HG02798 (cell line): ENCODE results near the gene CTNNA3.

ENCODE experiments used
- ATAC-seq: cut with Tn5 transposase; IDR thresholded peaks from one replicate; pipeline ENCODE4 v1.9.1; 2021; ENCODE audit warnings: mild to moderate bottlenecking; ENCODE audit not compliant: unreplicated experiment, poor library complexity

CTNNA3 gene

DNA sequence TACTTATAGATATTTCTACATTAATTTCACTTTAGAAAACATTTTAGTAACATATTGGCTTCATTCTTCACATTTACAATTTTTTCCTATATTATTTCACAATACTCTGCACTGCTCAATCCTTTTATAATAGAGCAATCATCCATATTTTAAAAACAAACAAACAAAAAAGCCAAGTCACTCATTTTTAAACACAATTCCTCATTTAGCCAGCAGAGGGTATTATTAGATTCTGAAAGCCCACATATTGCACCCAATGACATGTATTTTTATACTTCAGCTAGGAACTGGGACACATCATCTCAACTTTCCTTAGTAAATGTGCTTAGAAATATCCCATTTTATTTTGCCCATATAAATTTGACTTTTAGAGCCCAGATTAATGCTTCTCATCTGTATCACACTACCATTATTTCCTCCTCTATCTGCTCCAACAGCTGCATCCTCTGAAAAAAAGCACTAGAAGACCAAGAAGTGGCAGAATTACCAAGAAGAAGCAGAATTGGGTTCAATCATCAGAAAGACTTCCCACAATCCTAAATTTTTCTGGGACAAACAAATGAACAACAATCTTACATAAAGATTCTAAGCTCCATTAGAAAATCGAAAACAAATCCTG lies 29.5 kb downstream of the CTNNA3 start:
- ATAC-seq = no peak

- no peak for ATAC-seq
Observed at GRCh38 chr10:67665491-67665890, 30.5 kb downstream of the CTNNA3 start.

DNA sequence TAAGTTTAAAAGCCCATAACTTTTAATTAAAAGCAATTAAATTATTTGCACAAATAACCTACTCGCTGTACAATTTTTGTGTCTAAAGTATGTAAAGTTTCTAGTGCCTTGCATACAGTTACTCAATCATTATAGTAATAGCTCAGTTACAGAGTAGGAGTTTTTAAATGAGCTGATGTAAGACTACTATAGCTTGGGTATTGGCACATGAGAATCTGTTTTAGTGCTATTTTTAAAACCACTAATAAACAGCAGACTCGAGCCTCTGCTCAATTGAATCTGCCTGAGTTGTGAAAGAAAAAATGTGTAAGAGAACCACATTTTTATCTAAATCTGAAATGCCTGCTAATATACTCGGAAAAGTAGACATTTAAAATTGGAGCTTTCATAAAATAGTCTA lies 31.1 kb downstream of the CTNNA3 start:
- no peak for ATAC-seq

DNA sequence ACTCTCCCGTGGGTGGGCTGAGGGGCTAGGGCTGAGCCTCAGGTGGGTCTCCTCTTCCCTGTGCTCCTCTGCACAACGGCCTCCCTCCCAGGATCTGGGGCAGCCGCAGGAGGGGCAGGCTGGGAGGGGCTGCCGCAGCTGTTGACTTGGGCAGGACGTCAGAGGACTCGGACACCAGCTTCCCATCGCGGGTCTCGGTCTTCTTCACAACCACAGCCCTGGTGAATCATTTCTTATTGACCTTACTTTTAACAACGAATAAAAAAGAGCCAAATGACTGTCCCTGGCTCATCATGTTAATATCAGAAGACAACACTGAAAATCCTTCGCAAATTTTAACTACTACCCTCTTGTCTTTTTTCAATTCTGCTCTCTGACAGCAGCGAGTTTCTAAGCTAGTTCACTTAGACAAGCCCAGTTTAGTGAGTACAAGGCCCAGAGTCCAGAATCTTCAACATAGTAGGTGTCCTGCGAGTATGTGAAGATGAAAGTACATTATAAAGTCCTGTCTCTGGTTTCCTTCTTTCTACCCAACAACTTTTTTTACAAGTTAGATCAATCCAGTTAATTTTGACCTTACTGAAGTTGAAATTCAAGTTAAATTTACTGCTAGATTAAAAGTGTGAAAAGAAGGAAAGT lies 32.4 kb downstream of the CTNNA3 start:
- ATAC-seq = no peak

- no peak for ATAC-seq
Observed at GRCh38 chr10:67662415-67662814, 33.6 kb downstream of the CTNNA3 start.

GRCh38 chr10:67659497-67659896 lies 36.5 kb downstream of the CTNNA3 start:
- no peak for ATAC-seq

DNA sequence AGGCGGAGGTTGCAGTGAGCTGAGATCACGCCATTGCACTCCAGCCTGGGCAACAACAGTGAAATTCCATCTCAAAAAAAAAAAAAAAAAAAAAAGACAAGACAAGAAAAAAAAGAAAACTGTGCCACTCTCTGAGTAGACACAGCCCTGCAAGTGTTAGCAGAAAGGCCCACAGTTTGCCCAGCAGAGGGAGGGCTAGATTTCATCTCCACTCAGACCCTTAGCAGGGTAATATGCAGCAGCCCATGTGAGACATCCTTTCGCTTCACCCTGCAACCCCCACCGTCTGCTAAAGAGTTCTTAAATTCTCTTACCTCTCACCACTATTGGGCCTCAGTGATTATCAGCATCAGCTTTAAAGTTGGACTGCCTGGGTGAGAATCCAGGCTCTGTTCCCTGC lies 38.2 kb downstream of the CTNNA3 start:
- ATAC-seq = no peak

DNA sequence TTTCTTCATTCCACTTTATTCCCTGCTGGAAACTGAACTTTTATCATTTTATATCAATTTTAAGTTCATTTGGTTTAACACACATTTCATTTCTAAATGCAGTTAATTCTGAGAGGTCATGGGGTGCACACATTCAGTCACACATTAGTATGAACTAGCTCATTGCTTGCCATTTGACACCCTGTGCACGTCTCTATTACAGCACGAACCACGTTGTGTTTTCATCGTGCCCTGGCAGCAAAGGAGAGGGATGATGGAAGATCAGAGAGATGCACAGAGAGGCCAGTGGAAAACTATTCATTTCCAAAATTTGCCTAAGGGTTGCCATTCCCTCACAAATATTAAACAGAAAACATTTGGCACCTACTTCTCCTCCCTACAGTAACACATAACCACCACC lies 45.4 kb downstream of the CTNNA3 start:
- ATAC-seq = no peak

DNA sequence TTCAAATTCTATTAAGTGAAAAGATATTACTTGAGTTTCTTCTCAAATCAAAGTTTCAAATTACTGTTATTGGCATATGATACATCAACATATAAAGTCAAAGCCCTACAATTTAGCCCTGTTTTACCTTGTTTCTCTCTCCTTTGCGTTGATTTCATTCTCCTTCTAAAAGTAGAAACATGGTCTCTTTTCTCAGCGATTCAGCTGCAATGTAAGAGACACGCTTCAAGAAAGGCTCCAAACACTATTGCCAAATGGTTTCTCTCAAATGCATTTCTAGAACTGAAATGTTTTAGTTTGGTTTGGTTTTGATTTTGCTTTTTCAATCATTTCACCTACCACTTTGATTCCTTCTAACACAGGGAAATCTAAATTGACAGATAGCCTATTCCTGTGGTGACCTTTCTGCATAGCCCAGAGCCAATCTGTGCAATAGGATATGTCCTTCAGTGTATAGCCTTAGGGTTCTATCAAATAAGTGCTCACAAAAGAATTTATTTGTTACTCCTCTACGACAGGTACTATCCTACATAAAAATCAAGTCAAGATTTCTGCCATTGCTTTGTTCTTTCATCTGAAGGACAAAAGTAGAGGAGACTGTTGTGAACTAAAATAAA lies 47.3 kb downstream of the CTNNA3 start:
- no peak for ATAC-seq

- ATAC-seq = no peak
Observed at GRCh38 chr10:67630904-67631303, 65.1 kb downstream of the CTNNA3 start.

DNA sequence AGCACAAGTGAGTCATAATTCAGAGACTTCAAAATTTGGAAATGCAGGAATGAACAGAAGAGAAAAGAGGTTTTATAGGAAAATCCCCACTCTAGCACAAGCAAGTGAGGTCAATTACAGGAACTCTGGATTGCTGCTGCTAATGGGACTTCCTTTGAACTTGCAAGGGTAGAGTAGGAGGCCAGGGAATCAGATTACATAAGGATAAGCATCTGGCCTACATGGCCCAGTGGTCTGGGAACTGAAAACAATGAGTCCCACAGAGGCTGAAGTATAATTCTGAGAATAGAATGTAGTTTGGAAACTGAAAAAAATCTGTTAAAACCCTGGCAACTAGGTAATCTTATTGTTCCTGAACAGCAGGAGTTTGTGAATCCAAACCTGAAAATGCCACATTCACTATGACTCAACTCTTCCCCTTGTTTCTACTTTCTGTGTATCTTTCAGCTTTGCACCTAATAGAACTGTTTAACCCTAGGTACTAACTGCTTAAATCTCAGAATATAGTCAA lies 66.5 kb downstream of the CTNNA3 start:
- ATAC-seq = no peak

DNA sequence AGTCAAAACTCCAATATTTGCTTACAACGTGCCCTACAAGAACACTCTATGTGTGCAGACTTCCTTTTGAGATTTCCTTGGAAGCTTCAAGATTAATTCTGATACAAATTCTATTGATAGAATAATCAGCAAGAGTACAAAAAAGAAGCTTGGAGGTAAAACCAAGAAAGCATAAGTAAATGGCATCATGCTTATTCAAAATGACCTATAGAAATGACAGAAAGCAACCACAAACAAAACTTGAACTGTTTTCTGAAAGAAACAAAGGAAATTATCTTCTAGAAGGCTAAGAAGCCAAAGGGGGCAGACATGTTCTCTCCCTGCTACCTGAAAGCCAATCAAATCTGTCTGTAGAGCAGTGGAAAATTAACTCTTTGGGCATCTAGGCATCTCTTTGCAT lies 73.0 kb downstream of the CTNNA3 start:
- ATAC-seq = no peak

GRCh38 chr10:67622511-67622910 lies 73.5 kb downstream of the CTNNA3 start:
- ATAC-seq = no peak

GRCh38 chr10:67621834-67622233 lies 74.2 kb downstream of the CTNNA3 start:
- ATAC-seq = peak; percentile 63

- no peak for ATAC-seq
Observed at GRCh38 chr10:67618116-67618515, 77.9 kb downstream of the CTNNA3 start.

DNA sequence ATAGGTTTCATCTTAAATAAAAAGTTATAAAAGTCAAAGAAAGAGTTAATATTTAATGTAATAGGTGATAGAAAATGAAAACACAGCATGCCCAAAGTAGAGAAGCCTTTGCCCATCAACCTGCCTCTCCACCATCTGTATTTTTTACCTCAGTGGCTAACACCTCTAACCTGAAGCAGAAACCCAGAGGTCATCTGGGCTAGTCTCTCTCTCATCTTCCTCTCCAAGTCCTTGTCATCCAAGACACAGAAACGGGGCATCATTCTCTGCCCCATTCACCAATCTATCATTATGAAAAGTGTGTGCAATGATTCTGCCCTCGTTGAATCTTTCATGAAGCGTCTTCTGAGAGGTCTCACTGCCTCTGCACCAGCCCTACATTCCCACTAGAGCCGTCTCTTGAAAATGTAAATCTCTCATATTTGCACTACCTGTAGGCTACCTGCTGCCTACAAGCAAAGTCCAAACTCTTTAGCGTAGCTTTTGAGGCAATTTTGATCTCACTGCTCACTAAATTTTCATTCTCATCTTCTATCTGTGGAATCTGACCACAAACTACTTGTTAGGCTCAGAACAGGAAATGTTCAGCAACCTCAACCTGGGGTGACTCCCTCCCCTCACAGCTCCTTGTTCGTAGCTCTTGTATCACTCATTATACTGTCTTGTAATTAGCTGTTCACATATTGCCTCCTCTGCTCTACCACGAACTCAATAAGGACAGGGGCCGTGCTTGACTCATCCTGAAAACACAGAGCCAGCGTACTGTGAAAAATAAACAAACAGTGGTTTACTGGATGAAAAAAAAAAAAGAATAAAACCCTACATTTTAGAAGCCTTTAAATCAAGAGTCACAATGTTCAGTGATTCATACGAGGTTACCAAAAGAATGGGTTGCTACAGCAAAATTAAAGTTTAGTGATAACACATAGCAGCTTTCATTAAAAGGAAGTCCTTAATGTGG lies 83.1 kb downstream of the CTNNA3 start:
- ATAC-seq = peak; percentile 90

DNA sequence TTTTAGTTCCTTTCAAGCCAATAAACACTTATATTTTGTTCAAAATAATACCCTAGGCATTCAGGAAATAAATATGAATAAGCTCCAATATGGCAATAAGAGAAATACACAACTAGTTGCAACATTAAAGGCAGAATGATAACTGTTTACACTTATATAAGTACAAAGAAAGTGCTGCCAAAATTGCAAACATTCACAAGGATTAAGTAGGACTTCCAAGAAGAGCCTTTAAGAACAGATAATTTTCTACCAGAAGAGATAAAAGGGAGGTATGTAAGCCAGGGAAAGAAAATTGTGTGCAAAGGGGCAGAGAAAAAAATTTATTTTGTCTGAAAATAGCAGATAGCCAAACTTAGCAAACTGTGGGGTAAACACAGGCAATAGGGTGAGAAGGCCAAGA lies 83.8 kb downstream of the CTNNA3 start:
- ATAC-seq = no peak

- ATAC-seq = no peak
Observed at GRCh38 chr10:67609996-67610793, 85.8 kb downstream of the CTNNA3 start.

- ATAC-seq = no peak
Observed at GRCh38 chr10:67608001-67608400, 88.0 kb downstream of the CTNNA3 start.

- ATAC-seq = no peak
Observed at GRCh38 chr10:67607472-67607871, 88.5 kb downstream of the CTNNA3 start.
